GM18951 (cell line): ENCODE data around the gene MEIKIN.

Source experiments
- POLR2A ChIP-seq: IDR thresholded peaks from 4 replicates; pipeline ENCODE4 v1.6.1; 2011; ENCODE audit warnings: mild to moderate bottlenecking; ENCODE audit not compliant: insufficient read length, insufficient read depth; ENCODE audit errors: extremely low read depth
- in situ Hi-C: fragments of 300-500 bp; cut with MboI; formaldehyde crosslinking; loops from one replicate; pipeline ENCODE4 v1.12.0; 2022; ENCODE audit warnings: low sequenced_read_pairs, mixed read lengths, inconsistent platforms; ENCODE audit not compliant: unreplicated experiment

The MEIKIN gene

DNA sequence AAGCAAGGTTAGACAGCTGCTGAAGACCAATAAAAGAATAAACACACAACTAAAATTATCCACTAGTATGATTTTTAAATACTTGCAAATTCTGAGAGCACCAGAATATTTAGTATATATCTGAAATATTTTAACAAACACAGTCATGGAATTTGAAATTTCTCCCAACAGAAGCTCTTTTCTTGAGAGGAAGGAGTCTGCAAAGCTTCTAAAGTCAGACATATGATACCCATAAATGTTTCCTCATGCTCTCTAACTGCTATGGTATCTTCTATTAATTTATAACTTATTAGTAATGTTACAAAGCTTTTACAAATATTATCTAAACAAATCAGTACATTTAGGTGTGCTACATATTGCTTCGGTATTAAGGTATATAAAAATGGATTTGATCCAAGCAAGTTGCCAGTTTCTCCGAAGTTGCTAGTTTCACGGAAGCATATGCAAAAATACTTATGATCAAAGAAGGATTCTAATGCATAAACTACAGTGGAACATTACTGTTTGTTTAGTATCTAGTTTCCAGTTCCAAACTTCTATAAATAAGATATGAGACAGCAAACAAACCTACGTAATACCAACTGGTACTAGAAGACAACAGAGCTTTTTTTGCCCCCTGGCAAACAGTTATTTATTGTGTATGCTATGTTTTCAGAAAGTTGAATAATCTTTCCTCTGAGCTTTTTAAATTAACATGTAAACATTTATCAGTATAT is 170.7 kb downstream of the MEIKIN start:
- in situ Hi-C loops: no loop called here

DNA sequence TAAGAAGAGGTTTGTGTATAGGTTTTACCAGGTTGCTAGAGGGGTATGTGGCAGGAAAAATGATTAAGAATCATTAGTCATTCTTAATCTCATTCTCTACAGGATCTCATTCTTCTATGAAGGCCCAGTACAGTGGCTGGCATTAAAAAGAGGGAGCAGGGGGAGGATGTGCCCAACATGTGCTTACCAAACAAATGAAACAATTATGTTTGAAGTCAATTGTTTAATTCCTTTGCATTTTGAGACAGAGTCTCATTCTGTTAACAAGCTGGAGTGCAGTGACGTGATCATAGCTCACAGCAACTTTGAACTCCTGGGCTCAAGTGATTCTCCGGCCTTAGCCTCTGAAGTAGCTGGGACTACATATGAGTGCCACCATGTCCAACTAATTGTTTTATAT is 171.7 kb downstream of the MEIKIN start:
- in situ Hi-C loops: no loop called here
- no peak for TF ChIP-seq POLR2A

More for the DNA sequence above, 170.7 kb downstream of the MEIKIN start:
- no peak for TF ChIP-seq POLR2A

DNA sequence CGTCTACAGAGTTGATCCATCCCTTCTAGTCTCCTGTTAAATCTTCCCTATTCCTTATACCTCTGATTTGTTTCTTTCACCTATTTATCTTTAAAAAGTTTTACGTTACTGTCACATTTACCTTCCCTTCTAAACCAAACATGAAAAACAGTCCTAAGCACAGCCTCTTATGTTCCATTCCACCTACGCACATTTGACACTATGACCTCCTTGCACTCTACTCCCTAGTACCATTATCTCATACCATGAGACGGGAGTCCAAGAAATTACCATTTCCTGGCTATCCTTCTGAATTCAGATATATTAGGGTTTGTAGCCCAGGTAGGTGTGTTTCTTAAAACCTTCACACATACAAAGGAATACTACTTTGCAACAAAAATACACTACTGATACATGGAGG is 173.8 kb downstream of the MEIKIN start:
- no peak for TF ChIP-seq POLR2A
- in situ Hi-C loops: no loop called here

DNA sequence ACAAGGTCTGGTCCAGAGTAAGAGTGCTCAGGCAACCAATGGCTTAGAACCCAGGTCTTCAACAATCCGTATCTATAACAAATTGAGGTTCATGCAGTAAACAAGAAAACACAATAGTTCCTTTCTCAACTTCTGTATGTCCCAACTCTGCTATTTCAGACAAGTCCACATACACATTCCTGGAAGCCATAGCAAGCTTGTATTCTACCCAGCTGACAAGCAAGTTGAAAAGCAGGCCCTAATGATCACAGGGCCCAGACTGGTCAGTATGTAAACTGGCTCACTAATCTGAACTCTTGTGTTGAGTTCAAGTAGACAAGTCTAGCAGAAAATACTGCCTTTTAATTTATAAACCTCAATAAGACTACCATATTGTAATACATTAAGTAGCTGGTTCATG is 175.5 kb downstream of the MEIKIN start:
- TF ChIP-seq POLR2A: no peak
- in situ Hi-C loops: no loop called here

DNA sequence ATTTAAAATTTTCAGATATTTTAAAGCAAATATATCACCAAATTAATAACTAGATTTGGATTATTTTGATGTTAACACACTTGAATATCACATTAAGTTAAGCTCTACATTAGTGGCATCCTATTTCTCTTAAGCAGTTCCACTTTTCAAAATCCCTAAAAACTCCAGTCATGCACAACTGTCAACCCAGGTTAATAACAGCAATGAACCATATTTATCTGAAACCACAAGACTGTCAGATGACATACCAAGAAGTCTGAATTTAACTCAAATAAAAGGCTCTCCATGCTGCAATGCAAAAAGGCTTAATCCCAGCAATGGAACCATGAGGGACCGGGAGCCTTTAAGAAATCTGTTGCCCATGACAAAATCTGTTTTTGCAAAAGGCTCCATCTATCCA is 176.1 kb downstream of the MEIKIN start:
- in situ Hi-C loops: no loop called here
- no peak for TF ChIP-seq POLR2A

DNA sequence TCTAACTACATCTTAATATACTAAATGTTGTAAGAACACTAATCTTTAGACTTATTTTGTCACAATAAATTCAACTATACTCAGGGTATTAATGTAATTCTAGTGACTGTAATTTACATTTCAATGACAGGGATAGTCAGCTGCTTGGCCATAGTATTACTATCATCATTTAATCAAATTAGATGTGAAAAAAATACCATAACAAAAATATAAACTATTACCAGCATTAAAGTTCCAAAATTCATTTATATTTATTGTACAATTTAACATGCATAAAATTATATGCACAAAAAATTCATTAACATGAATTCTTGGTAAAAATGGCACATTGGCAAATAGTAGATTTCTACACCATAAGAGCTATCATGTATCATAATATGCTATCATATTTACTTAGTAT is 177.6 kb downstream of the MEIKIN start:
- in situ Hi-C loops: no loop called here
- no peak for TF ChIP-seq POLR2A

DNA sequence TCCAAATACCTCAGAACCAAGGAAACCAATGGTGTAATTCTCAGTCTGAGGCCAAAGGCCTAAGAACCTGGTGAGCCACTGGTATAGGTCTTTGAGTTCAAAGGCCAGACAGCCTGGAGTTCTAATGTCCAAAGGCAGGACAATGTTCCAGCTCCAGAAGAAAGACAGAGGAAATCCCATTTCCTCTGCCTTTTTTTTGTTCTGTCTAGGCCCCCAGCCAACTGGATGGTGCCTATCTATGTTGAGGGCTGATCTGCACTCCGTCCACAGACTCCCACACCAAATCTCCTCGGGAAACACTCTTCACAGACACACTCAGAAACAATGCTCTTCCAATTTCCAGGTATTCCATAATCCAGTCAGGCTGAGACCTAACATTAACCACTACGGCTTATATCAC is 178.8 kb downstream of the MEIKIN start:
- in situ Hi-C loops: no loop called here
- TF ChIP-seq POLR2A: no peak

DNA sequence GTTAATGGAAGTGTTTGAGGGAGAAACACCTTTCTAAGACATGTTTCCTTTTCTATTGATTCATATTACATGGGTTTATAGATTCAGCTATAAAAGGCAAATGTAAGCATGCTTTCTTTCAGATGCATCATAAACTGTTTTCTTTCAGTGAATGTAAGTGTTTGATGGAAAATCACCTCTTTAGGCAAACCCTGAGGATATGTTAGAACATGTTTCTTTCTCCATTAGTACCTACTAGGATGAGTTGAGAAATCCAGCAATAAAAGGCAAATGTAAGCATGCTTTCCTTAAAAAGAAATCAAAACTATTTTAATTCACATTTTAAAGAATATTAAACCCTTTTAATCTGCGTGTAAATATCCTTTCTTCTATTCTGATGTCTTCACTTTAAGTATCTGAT is 180.2 kb downstream of the MEIKIN start:
- TF ChIP-seq POLR2A: no peak
- in situ Hi-C loops: no loop called here

DNA sequence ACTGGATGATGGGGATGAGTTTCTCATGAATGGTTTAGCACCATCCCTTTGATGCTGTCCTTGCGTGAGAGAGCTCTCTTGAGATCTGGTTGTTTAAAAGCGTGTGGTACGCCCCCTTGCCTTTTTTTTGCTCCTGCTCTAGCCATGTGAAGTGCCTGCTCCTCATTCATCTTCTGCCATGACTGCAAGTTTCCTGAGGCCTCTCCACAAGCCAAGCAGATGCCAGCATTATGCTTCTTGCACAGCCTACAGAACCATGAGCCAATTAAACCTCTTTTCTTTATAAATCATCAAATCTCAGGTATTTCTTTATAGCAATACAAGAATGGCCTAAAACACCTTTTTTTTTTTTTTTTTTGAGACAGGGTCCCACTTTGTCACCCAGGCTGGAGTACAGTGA is 181.5 kb downstream of the MEIKIN start:
- in situ Hi-C loops: no loop called here
- no peak for TF ChIP-seq POLR2A

DNA sequence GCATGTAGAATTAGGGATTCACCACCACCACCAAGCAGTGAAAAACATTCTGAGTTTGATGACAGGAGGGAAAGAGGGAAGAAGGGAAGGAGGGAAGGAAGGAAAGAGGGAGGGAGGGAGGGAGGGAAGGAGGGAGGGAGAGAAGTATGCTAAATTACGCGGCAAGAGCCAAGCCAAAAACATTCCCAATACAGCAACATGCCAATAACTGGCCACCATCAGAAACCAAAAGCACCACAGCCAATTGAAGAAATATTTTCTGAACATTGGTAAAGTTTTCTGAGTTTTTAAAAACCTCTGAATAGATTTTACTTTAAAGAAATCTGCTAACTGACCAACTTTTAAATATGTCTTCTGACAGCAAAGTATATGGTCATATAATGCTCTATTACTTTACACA is 184.7 kb downstream of the MEIKIN start:
- TF ChIP-seq POLR2A: no peak
- in situ Hi-C loops: no loop called here

DNA sequence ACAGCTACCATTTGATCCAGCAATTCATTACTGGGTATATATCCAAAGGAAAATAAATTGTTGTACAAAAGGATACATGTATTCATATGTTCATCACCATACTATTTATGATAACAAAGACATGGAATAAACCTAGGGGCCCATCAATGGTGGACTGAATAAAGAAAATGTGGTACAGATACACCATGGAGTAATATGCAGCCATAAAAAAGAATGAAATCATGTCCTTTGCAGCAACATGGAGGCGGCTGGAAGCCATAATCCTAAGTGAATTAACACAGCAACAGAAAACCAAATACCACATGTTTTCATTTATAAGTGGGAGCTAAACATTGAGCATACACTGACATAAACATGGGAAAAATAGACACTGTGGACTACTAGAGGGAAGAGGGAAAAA is 185.8 kb downstream of the MEIKIN start:
- in situ Hi-C loops: no loop called here
- no peak for TF ChIP-seq POLR2A

DNA sequence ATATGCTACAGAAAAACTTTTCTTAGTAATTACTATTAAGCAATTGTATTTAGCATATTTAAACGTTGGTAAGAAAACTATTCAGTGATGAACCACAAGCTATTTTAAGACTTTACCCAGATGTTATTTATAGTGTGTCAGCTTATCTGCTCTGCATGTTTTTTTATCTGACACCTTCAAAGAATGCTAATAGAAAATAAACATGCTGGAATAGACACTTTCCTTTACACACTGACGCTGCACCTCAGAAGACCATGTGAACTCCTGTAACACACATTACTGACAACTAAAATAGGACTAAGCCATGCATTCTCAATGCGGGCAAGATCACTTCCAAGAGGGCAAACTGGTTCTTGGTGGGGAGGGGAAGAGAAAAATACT is 187.0 kb downstream of the MEIKIN start:
- TF ChIP-seq POLR2A: no peak

DNA sequence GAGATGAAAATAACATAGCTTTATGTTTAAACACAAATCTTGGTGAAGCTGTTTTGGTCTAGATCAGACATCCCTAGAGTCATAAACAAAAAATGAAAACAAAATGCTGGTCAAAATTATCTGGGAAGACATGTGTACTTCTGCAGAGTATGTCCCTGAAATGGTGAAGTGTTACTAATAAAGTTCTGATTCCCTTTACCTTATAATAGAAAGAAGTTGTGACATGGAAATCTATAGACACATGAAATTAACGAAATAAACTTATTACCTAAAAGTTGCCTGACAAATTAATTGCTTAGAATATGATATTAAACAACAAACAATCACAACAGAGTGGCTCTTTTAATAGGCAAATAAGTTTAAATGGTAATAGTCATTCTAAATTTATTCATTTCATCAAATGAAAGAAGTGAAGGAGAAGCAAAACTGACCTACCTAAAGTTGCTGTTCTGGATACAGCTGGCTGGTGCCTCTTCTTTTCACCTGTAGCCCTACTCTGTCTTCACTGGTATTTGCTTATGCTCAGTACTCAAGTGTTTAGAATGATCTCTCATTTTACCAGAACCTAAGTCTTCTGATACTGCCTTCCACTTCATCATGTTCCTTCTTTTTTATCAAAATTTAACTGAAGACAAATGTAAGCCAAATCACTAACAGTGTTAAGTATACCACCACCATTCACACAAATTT is 187.5 kb downstream of the MEIKIN start:
- in situ Hi-C loops: no loop called here
- TF ChIP-seq POLR2A: no peak

More for the DNA sequence above, 187.0 kb downstream of the MEIKIN start:
- in situ Hi-C loops: no loop called here
